GM23248 (cell line): ENCODE results near the gene VPS13D. TPM values are rescaled to one million over a fixed set of nuclear protein-coding genes. Genes with fewer than 3 reads are reported as not detected.
A peak's percentile ranks its signal among the peaks of the same experiment; 100 is the strongest.

Experiments used
- DNase-seq: peaks from one replicate; pipeline ENCODE4 v3.0.0-alpha.2; 2015
- H2AFZ ChIP-seq: fragments of 200-600 bp; sonication (generic); 2 replicates; pipeline ENCODE4 v1.6.1; 2016; ENCODE audit warnings: antibody characterized with exemption
- H3F3A ChIP-seq: fragments of 200-600 bp; sonication (generic); 2 replicates; pipeline ENCODE4 v1.6.1; 2016; ENCODE audit warnings: mild to moderate bottlenecking, antibody characterized with exemption, mixed run types; ENCODE audit not compliant: insufficient read depth
- H3K27ac ChIP-seq: fragments of 200-600 bp; sonication (generic); 2 replicates; pipeline ENCODE4 v1.5.1; 2016; ENCODE audit warnings: mild to moderate bottlenecking
- H3K27me3 ChIP-seq: fragments of 200-600 bp; sonication (generic); replicated peaks from 2 replicates; pipeline ENCODE4 v1.6.1; 2016; ENCODE audit warnings: mild to moderate bottlenecking; ENCODE audit not compliant: insufficient read depth
- H3K36me3 ChIP-seq: fragments of 200-600 bp; sonication (generic); 2 replicates; pipeline ENCODE4 v1.6.1; 2016; ENCODE audit warnings: low read depth, mild to moderate bottlenecking
- H3K4me1 ChIP-seq: fragments of 200-600 bp; sonication (generic); 2 replicates; pipeline ENCODE4 v1.6.1; 2016; ENCODE audit warnings: mild to moderate bottlenecking; ENCODE audit not compliant: insufficient read depth
- H3K4me2 ChIP-seq: fragments of 200-600 bp; sonication (generic); one replicate; pipeline ENCODE4 v1.6.1; 2016; ENCODE audit warnings: mild to moderate bottlenecking; ENCODE audit not compliant: unreplicated experiment
- H3K4me3 ChIP-seq: fragments of 200-600 bp; sonication (generic); 2 replicates; pipeline ENCODE4 v1.5.1; 2016; ENCODE audit warnings: mild to moderate bottlenecking
- H3K79me2 ChIP-seq: fragments of 200-600 bp; sonication (generic); 2 replicates; pipeline ENCODE4 v1.6.1; 2016; ENCODE audit warnings: mild to moderate bottlenecking; ENCODE audit not compliant: insufficient read depth
- H3K9ac ChIP-seq: fragments of 200-600 bp; sonication (generic); 2 replicates; pipeline ENCODE4 v1.6.1; 2016; ENCODE audit warnings: mild to moderate bottlenecking
- H3K9me2 ChIP-seq: fragments of 200-600 bp; sonication (generic); 2 replicates; pipeline ENCODE4 v1.6.1; 2016; ENCODE audit warnings: mixed run types, mild to moderate bottlenecking, moderate library complexity; ENCODE audit not compliant: insufficient read depth
- H3K9me3 ChIP-seq: fragments of 200-600 bp; sonication (generic); one replicate; pipeline ENCODE4 v1.6.1; 2017; ENCODE audit warnings: low read depth
- H4K20me1 ChIP-seq: fragments of 200-600 bp; sonication (generic); 2 replicates; pipeline ENCODE4 v1.6.0; 2016; ENCODE audit not compliant: insufficient read depth
- EZH2 ChIP-seq: fragments of 200-600 bp; sonication (generic); IDR thresholded peaks from 2 replicates; pipeline ENCODE4 v1.6.1; 2018; ENCODE audit warnings: antibody characterized with exemption, mild to moderate bottlenecking; ENCODE audit not compliant: insufficient read depth, poor library complexity, severe bottlenecking
- EZH2phosphoT487 ChIP-seq: fragments of 200-600 bp; sonication (generic); IDR thresholded peaks from 2 replicates; pipeline ENCODE4 v1.6.1; 2018; ENCODE audit warnings: antibody characterized with exemption, moderate library complexity, mild to moderate bottlenecking, low read depth; ENCODE audit not compliant: insufficient read depth
- WGBS, 2 experiments: methylation state at CpG; one replicate each; pipeline ENCODE4 v1.1.6; 2015 to 2017; ENCODE audit warnings: low lambda C conversion rate in 2 of 2, low coverage in 1 of 2; ENCODE audit errors: missing lambda C conversion rate in 2 of 2; 5-methylcytosine and 5-hydroxymethylcytosine counted together
- in situ Hi-C: fragments of 300-500 bp; cut with MboI; formaldehyde crosslinking; loops from 2 replicates; pipeline ENCODE4 v1.15.0; 2020
- polyA plus RNA-seq: library from polyadenylated mRNA; unstranded; fragments of >200 nt; fragmentation: Nextera tagmentation; extraction: Ambion mirVana; gene quantifications from 2 replicates; pipeline ENCODE4 v1.2.1, GENCODE V29; 2016
- total RNA-seq: library from RNA; depleted of rRNA; stranded (reverse); fragments of >200 nt; shearing (Covaris generic); gene quantifications from 2 replicates; pipeline ENCODE4 v1.2.3, GENCODE V29; 2014

Gene VPS13D
- total and polyA plus RNA-seq, 2 experiments from 2014 or later: 6.8 to 16.4 TPM

DNA sequence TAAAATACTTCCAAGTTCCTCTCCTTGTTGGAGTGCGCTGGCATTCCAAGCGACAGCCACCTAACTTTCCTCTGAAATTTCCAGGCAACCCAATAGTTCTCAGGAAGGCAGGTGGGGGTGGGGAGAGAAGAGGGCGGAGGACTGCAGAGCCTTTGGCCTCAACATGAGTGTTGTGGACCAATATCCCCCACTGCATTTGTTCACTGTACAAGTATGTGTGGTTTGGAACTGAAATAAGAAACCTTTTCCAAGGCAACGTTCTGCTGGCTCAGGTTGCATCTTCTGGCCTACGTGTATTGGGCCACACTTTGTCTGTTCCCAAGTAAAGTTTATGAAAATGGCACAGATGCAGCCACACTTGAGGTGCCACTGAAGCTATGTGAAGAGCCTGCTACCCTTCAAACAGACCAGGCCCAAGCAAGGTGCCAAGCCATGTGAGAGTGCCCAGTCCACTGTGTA lies 234.8 kb downstream of the VPS13D start:
- H2AFZ ChIP-seq: peak overlapping the region; percentile 59
- DNase-seq: peak; percentile 94
- peak overlapping the region; percentile 85 for H3K27ac ChIP-seq
- H3K4me1 ChIP-seq: peaks cover 39% of the 10 kb centered on the region
- H4K20me1 ChIP-seq: no peaks in the 10 kb centered on the region
- peaks cover 17% of the 10 kb centered on the region for H3F3A ChIP-seq
- H3K9me2 ChIP-seq: no peaks in the 10 kb centered on the region
- no peaks in the 10 kb centered on the region for H3K27me3 ChIP-seq
- in situ Hi-C loops: no loop called here
- H3K36me3 ChIP-seq: no peaks in the 10 kb centered on the region
- H3K4me3 ChIP-seq: no peak overlapping the region
- H3K9ac ChIP-seq: peak overlapping the region; percentile 57
- WGBS, 2 experiments: 14 to 15% methylated on average over 5 of the region's 5 CpGs
- peak overlapping the region; percentile 42 for H3K4me2 ChIP-seq
- H3K79me2 ChIP-seq: no peaks in the 10 kb centered on the region
- no peaks in the 10 kb centered on the region for H3K9me3 ChIP-seq
- TF ChIP-seq EZH2: no peak
- TF ChIP-seq EZH2phosphoT487: no peak

DNA sequence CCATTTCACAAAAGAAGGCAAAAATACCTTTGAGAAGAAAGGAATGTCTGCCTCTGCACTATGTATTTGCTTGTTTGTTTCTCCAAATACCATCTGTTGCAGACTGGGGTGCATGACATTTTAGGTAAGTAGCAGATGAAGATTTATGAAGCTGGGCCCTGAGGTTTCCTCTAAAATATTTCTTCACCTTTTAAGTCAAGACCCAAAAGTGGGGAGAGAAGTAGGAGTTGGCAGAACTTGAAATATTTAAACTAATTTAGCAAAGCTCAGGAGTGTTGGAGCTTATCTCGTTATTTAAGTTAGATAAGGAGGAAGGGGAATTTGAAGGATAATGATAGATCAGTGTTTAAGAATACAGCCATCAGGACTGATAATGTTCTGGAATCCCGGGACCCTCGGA lies 235.3 kb downstream of the VPS13D start:
- H3K9ac ChIP-seq: peak overlapping the region; percentile 57
- H3K4me3 ChIP-seq: no peak overlapping the region
- WGBS, 2 experiments: 94 to 97% methylated on average over 3 of the region's 3 CpGs
- in situ Hi-C loops: no loop called here
- H3K27me3 ChIP-seq: no peaks in the 10 kb centered on the region
- peak overlapping the region; percentile 42 for H3K4me2 ChIP-seq
- peaks cover 39% of the 10 kb centered on the region for H3K4me1 ChIP-seq
- peaks cover 17% of the 10 kb centered on the region for H3F3A ChIP-seq
- no peaks in the 10 kb centered on the region for H3K9me2 ChIP-seq
- TF ChIP-seq EZH2phosphoT487 (no peak), EZH2 (no peak)
- no peak for DNase-seq
- no peaks in the 10 kb centered on the region for H4K20me1 ChIP-seq
- no peaks in the 10 kb centered on the region for H3K36me3 ChIP-seq
- H3K9me3 ChIP-seq: no peaks in the 10 kb centered on the region
- H3K27ac ChIP-seq: peak overlapping the region; percentile 85
- peak overlapping the region; percentile 59 for H2AFZ ChIP-seq
- H3K79me2 ChIP-seq: no peaks in the 10 kb centered on the region

- no peak overlapping the region for H3K4me2 ChIP-seq
- H2AFZ ChIP-seq: no peak overlapping the region
- in situ Hi-C loops: no loop called here
- H3K9me2 ChIP-seq: no peaks in the 10 kb centered on the region
- H3K4me1 ChIP-seq: peaks cover 27% of the 10 kb centered on the region
- no peaks in the 10 kb centered on the region for H4K20me1 ChIP-seq
- peaks cover 17% of the 10 kb centered on the region for H3F3A ChIP-seq
- TF ChIP-seq EZH2phosphoT487 (no peak), EZH2 (no peak)
- H3K27ac ChIP-seq: no peak overlapping the region
- no peak overlapping the region for H3K4me3 ChIP-seq
- H3K36me3 ChIP-seq: no peaks in the 10 kb centered on the region
- no peak overlapping the region for H3K9ac ChIP-seq
- no peaks in the 10 kb centered on the region for H3K79me2 ChIP-seq
- H3K27me3 ChIP-seq: no peaks in the 10 kb centered on the region
- WGBS, 2 experiments: 95 to 98% methylated on average over 5 of the region's 5 CpGs
- H3K9me3 ChIP-seq: no peaks in the 10 kb centered on the region
- DNase-seq: no peak
These were observed 237.0 kb downstream of the VPS13D start for GRCh38 chr1:12466816-12467215.

GRCh38 chr1:12467570-12468286 lies 237.9 kb downstream of the VPS13D start:
- Histone ChIP-seq H3K9ac (no peak overlapping the region), H3K36me3 (no peaks in the 10 kb centered on the region), H3K27me3 (no peaks in the 10 kb centered on the region), H3K4me1 (peaks cover 25% of the 10 kb centered on the region), H3K4me3 (no peak overlapping the region), H3K4me2 (no peak overlapping the region), H3K9me3 (no peaks in the 10 kb centered on the region), H3F3A (peaks cover 17% of the 10 kb centered on the region), H2AFZ (no peak overlapping the region), H3K79me2 (no peaks in the 10 kb centered on the region), H3K9me2 (no peaks in the 10 kb centered on the region), H4K20me1 (no peaks in the 10 kb centered on the region), H3K27ac (no peak overlapping the region)
- 96 to 99% methylated on average over 6 of the region's 6 CpGs for WGBS, 2 experiments
- TF ChIP-seq EZH2 (no peak), EZH2phosphoT487 (no peak)
- in situ Hi-C loops: no loop called here
- no peak for DNase-seq
